HG03439 (cell line): ENCODE data around the gene PCDHGA7.
A peak's percentile ranks its signal among the peaks of the same experiment; 100 is the strongest.
"Not testable (repeated sequence)": the region's sequence is repeated elsewhere in the genome, so short reads cannot be mapped to it uniquely, and the experiment has no call there.

Source experiments
- ATAC-seq: cut with Tn5 transposase; IDR thresholded peaks from one replicate; pipeline ENCODE4 v1.9.1; 2021; ENCODE audit warnings: mild to moderate bottlenecking, moderate library complexity; ENCODE audit not compliant: unreplicated experiment

PCDHGA7 gene

GRCh38 chr5:141422742-141423291 is 40.3 kb downstream of the PCDHGA7 start:
- ATAC-seq: no peak

DNA sequence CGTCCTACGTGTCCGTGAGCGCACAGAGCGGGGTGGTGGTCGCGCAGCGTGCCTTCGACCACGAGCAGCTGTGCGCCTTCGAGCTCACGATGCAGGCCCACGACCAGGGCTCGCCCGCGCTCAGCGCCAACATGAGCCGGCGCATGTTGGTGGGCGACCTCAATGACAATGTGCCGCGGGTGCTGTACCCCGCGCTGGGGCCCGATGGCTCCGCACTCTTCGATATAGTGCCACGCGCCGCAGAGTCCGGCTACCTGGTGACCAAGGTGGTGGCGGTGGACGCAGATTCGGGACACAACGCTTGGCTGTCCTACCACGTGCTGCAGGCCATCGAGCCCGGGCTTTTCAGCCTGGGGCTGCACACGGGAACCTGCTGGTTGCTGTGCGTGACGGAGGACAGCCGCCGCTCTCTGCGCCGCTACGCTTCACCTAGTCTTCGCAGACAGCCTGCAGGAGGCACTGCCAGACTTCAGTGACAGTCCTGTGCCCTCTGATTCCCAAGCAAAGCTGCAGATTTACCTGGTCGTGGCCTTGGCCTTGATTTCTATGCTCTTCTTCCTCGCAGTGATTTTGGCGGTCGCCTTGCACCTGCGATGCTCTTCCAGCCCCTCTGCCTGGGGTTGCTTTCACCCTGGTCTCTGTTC is 45.4 kb downstream of the PCDHGA7 start:
- no peak for ATAC-seq

GRCh38 chr5:141430332-141431113 is 48.0 kb downstream of the PCDHGA7 start, which contains the start of gene PCDHGA12:
Gene PCDHGA12, plus strand, starts transcription at chr5:141430507. Its CDS starts 253 bp downstream, at chr5:141430760.
- ATAC-seq: peak; percentile 78

DNA sequence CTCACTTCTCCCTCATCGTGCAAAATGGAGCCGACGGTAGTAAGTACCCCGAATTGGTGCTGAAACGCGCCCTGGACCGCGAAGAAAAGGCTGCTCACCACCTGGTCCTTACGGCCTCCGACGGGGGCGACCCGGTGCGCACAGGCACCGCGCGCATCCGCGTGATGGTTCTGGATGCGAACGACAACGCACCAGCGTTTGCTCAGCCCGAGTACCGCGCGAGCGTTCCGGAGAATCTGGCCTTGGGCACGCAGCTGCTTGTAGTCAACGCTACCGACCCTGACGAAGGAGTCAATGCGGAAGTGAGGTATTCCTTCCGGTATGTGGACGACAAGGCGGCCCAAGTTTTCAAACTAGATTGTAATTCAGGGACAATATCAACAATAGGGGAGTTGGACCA is 48.7 kb downstream of the PCDHGA7 start:
- ATAC-seq: peak; percentile 48

DNA sequence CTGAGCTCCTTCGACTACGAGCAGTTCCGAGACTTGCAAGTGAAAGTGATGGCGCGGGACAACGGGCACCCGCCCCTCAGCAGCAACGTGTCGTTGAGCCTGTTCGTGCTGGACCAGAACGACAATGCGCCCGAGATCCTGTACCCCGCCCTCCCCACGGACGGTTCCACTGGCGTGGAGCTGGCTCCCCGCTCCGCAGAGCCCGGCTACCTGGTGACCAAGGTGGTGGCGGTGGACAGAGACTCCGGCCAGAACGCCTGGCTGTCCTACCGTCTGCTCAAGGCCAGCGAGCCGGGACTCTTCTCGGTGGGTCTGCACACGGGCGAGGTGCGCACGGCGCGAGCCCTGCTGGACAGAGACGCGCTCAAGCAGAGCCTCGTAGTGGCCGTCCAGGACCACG is 49.8 kb downstream of the PCDHGA7 start:
- ATAC-seq: not testable (repeated sequence)

GRCh38 chr5:141432726-141433125 is 50.2 kb downstream of the PCDHGA7 start:
- not testable (repeated sequence) for ATAC-seq

DNA sequence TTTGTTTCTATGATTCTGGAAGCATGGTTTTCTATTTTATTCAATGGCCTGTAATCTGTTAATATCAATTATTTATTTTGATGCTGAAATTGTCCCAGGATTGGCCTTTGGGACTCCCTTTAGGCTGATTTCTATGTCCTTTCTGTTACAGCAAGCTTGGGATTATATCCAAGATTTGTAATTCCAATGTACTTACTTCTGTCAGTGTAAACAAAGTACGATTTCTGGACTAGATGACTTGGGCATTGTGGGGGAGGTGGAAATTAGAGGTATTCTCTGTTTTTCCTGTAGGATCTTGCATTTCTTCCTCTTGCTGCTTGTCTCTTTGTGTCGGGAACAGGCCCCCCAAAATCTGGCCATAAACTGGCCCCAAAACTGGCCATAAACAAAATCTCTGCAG is 51.5 kb downstream of the PCDHGA7 start:
- no peak for ATAC-seq
